Colonic mucosa (tissue), 4 donors: Measurements from ENCODE around the gene ALDH9A1. TPM values are rescaled to one million over a fixed set of nuclear protein-coding genes. Genes with fewer than 3 reads are reported as not detected.

Experiments used
- DNase-seq: peaks from one replicate; pipeline ENCODE4 v3.0.0-alpha.2; 2020
- H3K27ac ChIP-seq: fragments of 200-600 bp; one replicate; pipeline ENCODE4 v1.8.0; 2021
- H3K27me3 ChIP-seq: fragments of 200-600 bp; one replicate; pipeline ENCODE4 v1.8.0; 2021
- H3K36me3 ChIP-seq: fragments of 200-600 bp; one replicate; pipeline ENCODE4 v1.8.0; 2021
- H3K4me1 ChIP-seq: fragments of 200-600 bp; one replicate; pipeline ENCODE4 v1.8.0; 2021; ENCODE audit warnings: mild to moderate bottlenecking
- H3K4me3 ChIP-seq: fragments of 200-600 bp; one replicate; pipeline ENCODE4 v1.8.0; 2021
- H3K9ac ChIP-seq, 2 donors: one replicate each; pipeline ENCODE4 v1.7.0; 2013; ENCODE audit warnings: control low read depth in 2 of 2, low read depth in 2 of 2, low read length in 2 of 2
- H3K9me3 ChIP-seq: fragments of 200-600 bp; one replicate; pipeline ENCODE4 v1.8.0; 2021
- CTCF ChIP-seq: fragments of 200-600 bp; IDR thresholded peaks from one replicate; pipeline ENCODE4 v1.8.0; 2022; ENCODE audit warnings: antibody characterized with exemption, mild to moderate bottlenecking
- intact Hi-C: fragments of 100-400 bp; cut with DNase I; formaldehyde crosslinking; loops from one replicate; pipeline ENCODE4 v1.14.1; 2022
- total RNA-seq, 2 donors: library from RNA; stranded (reverse); fragmentation: NEBNext Ultra II Directional in 1 of 2; extraction: Animal tissue kit (Norgen Biotek cat#: 25700) in 1 of 2; gene quantifications; one replicate each; pipeline ENCODE4 v1.2.1, GENCODE V29; 2021
- donor health status: healthy.
- donor health status: DM: no; HTN: no; CAD: no.
- donor health status: DM: no; HTN: no; CAD: no.

Gene ALDH9A1
- total RNA-seq, 2 donors from 2014 or later, result 62.3 to 77.4 TPM

GRCh38 chr1:165629151-165629550, 69.2 kb downstream of the ALDH9A1 start:
- H3K36me3 ChIP-seq, result no peaks in the 10 kb centered on the region
- intact Hi-C loops, result no loop called here
- peaks cover 8% of the 10 kb centered on the region for H3K4me1 ChIP-seq
- no peak for DNase-seq
- no peaks in the 10 kb centered on the region for H3K27me3 ChIP-seq
- no peak overlapping the region for H3K4me3 ChIP-seq
- H3K27ac ChIP-seq, result no peak overlapping the region
- no peaks in the 10 kb centered on the region for H3K9me3 ChIP-seq
- TF ChIP-seq CTCF, result no peak
- H3K9ac ChIP-seq, result no peak overlapping the region

GRCh38 chr1:165628147-165628822, 70.1 kb downstream of the ALDH9A1 start:
- Histone ChIP-seq H3K9me3 (no peaks in the 10 kb centered on the region), H3K4me1 (peaks cover 5% of the 10 kb centered on the region), H3K36me3 (no peaks in the 10 kb centered on the region), H3K27me3 (no peaks in the 10 kb centered on the region), H3K27ac (no peak overlapping the region), H3K9ac (no peak overlapping the region), H3K4me3 (no peak overlapping the region)
- no peak for DNase-seq
- no peak for TF ChIP-seq CTCF
- intact Hi-C loops, result no loop called here

GRCh38 chr1:165624441-165624840, 73.9 kb downstream of the ALDH9A1 start:
- no peak overlapping the region for H3K27ac ChIP-seq
- H3K36me3 ChIP-seq, result no peaks in the 10 kb centered on the region
- no peak overlapping the region for H3K9ac ChIP-seq
- H3K27me3 ChIP-seq, result no peaks in the 10 kb centered on the region
- DNase-seq, result no peak
- no peaks in the 10 kb centered on the region for H3K4me1 ChIP-seq
- H3K9me3 ChIP-seq, result no peaks in the 10 kb centered on the region
- no peak overlapping the region for H3K4me3 ChIP-seq
- intact Hi-C loops, result no loop called here
- TF ChIP-seq CTCF, result no peak

- no peak overlapping the region for H3K27ac ChIP-seq
- no peaks in the 10 kb centered on the region for H3K9me3 ChIP-seq
- no peak overlapping the region for H3K4me3 ChIP-seq
- TF ChIP-seq CTCF, result no peak
- no peak overlapping the region for H3K9ac ChIP-seq
- no peak for DNase-seq
- intact Hi-C loops, result no loop called here
- no peaks in the 10 kb centered on the region for H3K36me3 ChIP-seq
- H3K27me3 ChIP-seq, result no peaks in the 10 kb centered on the region
- H3K4me1 ChIP-seq, result no peaks in the 10 kb centered on the region
These were observed 74.7 kb downstream of the ALDH9A1 start for GRCh38 chr1:165623624-165624023.

- H3K36me3 ChIP-seq, result no peaks in the 10 kb centered on the region
- H3K27me3 ChIP-seq, result no peaks in the 10 kb centered on the region
- intact Hi-C loops, result no loop called here
- no peak overlapping the region for H3K9ac ChIP-seq
- no peak overlapping the region for H3K27ac ChIP-seq
- no peaks in the 10 kb centered on the region for H3K9me3 ChIP-seq
- DNase-seq, result no peak
- H3K4me3 ChIP-seq, result no peak overlapping the region
- TF ChIP-seq CTCF, result no peak
- no peaks in the 10 kb centered on the region for H3K4me1 ChIP-seq
These were observed 78.7 kb downstream of the ALDH9A1 start for GRCh38 chr1:165619647-165620151.
